CD8-positive, alpha-beta memory T cell (primary cell): ENCODE data around the gene POGLUT3. TPM values are rescaled to one million over a fixed set of nuclear protein-coding genes. Genes with fewer than 3 reads are reported as not detected.

Experiments
- CTCF ChIA-PET: fragments of 350-600 bp; sonication (Branson Sonifier 250); formaldehyde crosslinking; loops from one replicate; lab custom pipeline; 2021; ENCODE audit warnings: antibody characterized with exemption; lab: Charles Lee
- POLR2A ChIA-PET: fragments of 350-600 bp; sonication (Branson Sonifier 250); formaldehyde crosslinking; loops from one replicate; lab custom pipeline; 2021; ENCODE audit warnings: antibody characterized with exemption; lab: Charles Lee
- DNase-seq, 5 donors: peaks; one replicate each; pipeline versions ENCODE4 v3.0.0 to v3.0.0-alpha.2; 2020 to 2022; ENCODE audit warnings: mixed read lengths in 1 of 5
- H3K27ac ChIP-seq: one replicate; pipeline ENCODE4 v1.7.0; 2013; ENCODE audit warnings: low read depth, mild to moderate bottlenecking, low read length, moderate library complexity
- H3K27me3 ChIP-seq: 2 replicates; pipeline ENCODE4 v1.7.0; 2013; ENCODE audit warnings: low read length, mild to moderate bottlenecking; ENCODE audit not compliant: insufficient read depth, poor library complexity, severe bottlenecking
- H3K36me3 ChIP-seq: 2 replicates; pipeline ENCODE4 v1.7.0; 2013; ENCODE audit warnings: mild to moderate bottlenecking, low read length, moderate library complexity; ENCODE audit not compliant: insufficient read depth
- H3K4me1 ChIP-seq: 2 replicates; pipeline ENCODE4 v1.7.0; 2013; ENCODE audit warnings: mild to moderate bottlenecking, low read length, moderate library complexity; ENCODE audit not compliant: insufficient read depth
- H3K4me3 ChIP-seq: 2 replicates; pipeline ENCODE4 v1.7.0; 2013; ENCODE audit warnings: mild to moderate bottlenecking, low read length
- H3K9me3 ChIP-seq: 2 replicates; pipeline ENCODE4 v1.7.0; 2013; ENCODE audit warnings: mild to moderate bottlenecking, low read length
- H3K27ac Mint-ChIP-seq, 8 donors: one replicate each; pipeline ENCODE4 v1.8.0; 2020 to 2021; ENCODE audit warnings: mixed read lengths in 8 of 8, mild to moderate bottlenecking in 6 of 8, inconsistent platforms in 3 of 8, moderate library complexity in 3 of 8
- H3K27me3 Mint-ChIP-seq, 2 donors: one replicate each; pipeline ENCODE4 v1.8.0; 2020 to 2021; ENCODE audit warnings: mixed read lengths in 2 of 2, mild to moderate bottlenecking in 1 of 2, moderate library complexity in 1 of 2
- H3K36me3 Mint-ChIP-seq, 3 donors: one replicate each; pipeline ENCODE4 v1.8.0; 2020 to 2021; ENCODE audit warnings: mixed read lengths in 3 of 3, inconsistent platforms in 1 of 3, mild to moderate bottlenecking in 1 of 3
- H3K4me1 Mint-ChIP-seq, 3 donors: one replicate each; pipeline ENCODE4 v1.8.0; 2020 to 2021; ENCODE audit warnings: mixed read lengths in 3 of 3, inconsistent platforms in 1 of 3, mild to moderate bottlenecking in 1 of 3
- H3K4me3 Mint-ChIP-seq, 7 donors: one replicate each; pipeline ENCODE4 v1.8.0; 2020 to 2021; ENCODE audit warnings: mixed read lengths in 7 of 7, mild to moderate bottlenecking in 6 of 7, moderate library complexity in 4 of 7, inconsistent platforms in 2 of 7
- H3K9me3 Mint-ChIP-seq, 5 donors: one replicate each; pipeline ENCODE4 v1.8.0; 2020 to 2022; ENCODE audit warnings: mixed read lengths in 5 of 5, mild to moderate bottlenecking in 3 of 5, moderate library complexity in 2 of 5, inconsistent platforms in 1 of 5
- polyA plus RNA-seq: library from polyadenylated mRNA; unstranded; fragments of 300-500 nt; fragmentation: Illumina TruSeq; gene quantifications from one replicate; pipeline ENCODE4 v1.2.3, GENCODE V29; 2021
- total RNA-seq, 2 experiments: library from RNA; stranded (reverse); gene quantifications; one replicate each; pipeline ENCODE4 v1.2.3, GENCODE V29; 2021

Gene POGLUT3
- total and polyA plus RNA-seq, 3 experiments from 2014 or later, result 12.9 to 17.8 (median 16.7) TPM

DNA sequence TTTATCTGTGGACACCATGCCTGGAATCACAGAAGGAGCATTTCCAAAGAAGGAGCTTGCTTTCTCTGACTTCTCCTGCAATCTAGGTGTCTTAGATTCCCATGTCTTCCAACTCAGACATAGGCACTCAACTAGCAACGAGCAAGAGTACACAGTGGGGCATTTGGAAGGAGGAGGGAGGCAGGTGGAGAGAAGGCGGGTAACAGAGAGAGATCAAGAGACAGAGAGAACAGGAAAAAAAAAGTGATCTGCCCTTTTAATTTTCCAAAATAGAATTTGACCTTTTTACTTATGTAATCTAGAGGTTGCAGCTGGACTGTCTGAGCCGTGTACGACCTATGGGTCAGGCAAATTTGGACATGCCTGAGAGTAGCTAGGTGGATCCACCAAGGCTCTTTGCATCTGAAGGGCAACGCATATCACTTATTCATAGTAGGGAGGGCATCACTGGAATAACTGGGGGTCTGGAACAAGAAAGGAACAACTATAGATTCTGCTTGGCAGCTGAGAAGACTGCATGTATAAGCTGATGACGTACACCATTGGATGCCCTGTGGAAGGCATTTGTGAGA is 37.3 kb upstream of the POGLUT3 start:
- ChIA-PET CTCF (no interaction called here), POLR2A (no interaction called here)
- Histone ChIP-seq H3K4me3 (no peak overlapping the region), H3K27ac (no peak overlapping the region), H3K4me1 (no peaks in the 10 kb centered on the region), H3K27me3 (no peaks in the 10 kb centered on the region), H3K36me3 (no peaks in the 10 kb centered on the region), H3K9me3 (no peaks in the 10 kb centered on the region)
- H3K27ac Mint-ChIP-seq, result no peak overlapping the region
- H3K4me3 Mint-ChIP-seq, result no peak overlapping the region
- H3K27me3 Mint-ChIP-seq, result peaks cover 0 to 3% of the 10 kb centered on the region in 2 donors
- no peaks in the 10 kb centered on the region for H3K9me3 Mint-ChIP-seq
- peaks cover 0 to 11% (median 0%) of the 10 kb centered on the region in 3 donors for H3K36me3 Mint-ChIP-seq
- DNase-seq, result no peak
- peaks cover 0 to 9% (median 9%) of the 10 kb centered on the region in 3 donors for H3K4me1 Mint-ChIP-seq

DNA sequence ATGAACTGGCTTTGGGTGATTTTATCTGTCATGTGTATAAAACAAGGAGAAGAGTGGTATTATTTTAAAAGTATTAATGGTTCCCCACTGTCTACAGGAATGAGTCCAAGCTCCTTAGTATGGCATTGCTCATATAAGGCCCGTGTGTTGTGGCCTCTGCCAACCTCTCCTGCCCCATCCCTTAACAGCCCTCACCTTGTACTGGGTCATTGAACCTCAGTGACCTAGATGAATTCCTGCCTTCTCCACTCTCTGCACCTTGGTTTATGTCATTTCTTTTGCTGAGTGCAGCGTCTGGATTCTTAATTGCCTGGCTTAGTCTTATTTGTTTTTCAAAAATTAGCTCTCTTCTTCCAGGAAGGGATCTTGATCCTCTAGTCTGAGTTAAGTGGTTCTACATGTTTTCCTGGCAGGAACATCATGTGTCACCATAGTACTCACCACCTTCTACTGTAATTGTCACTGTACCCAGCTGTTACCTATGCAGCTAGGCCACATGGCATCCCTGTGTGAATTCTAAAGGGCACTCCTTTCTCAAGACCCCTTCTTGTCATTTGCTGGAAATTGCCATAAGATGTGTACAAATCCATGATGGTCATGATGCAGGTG is 36.2 kb upstream of the POGLUT3 start:
- Histone ChIP-seq H3K27ac (no peak overlapping the region), H3K27me3 (no peaks in the 10 kb centered on the region), H3K9me3 (no peaks in the 10 kb centered on the region), H3K4me1 (no peaks in the 10 kb centered on the region), H3K36me3 (no peaks in the 10 kb centered on the region), H3K4me3 (no peak overlapping the region)
- Mint-ChIP-seq H3K36me3 (peaks cover 0 to 11% (median 0%) of the 10 kb centered on the region in 3 donors), H3K27me3 (peaks cover 0 to 3% of the 10 kb centered on the region in 2 donors), H3K4me3 (no peak overlapping the region), H3K4me1 (peaks cover 0 to 9% (median 9%) of the 10 kb centered on the region in 3 donors), H3K9me3 (no peaks in the 10 kb centered on the region), H3K27ac (no peak overlapping the region)
- CTCF ChIA-PET, result no interaction called here
- no peak for DNase-seq
- POLR2A ChIA-PET, result no interaction called here

DNA sequence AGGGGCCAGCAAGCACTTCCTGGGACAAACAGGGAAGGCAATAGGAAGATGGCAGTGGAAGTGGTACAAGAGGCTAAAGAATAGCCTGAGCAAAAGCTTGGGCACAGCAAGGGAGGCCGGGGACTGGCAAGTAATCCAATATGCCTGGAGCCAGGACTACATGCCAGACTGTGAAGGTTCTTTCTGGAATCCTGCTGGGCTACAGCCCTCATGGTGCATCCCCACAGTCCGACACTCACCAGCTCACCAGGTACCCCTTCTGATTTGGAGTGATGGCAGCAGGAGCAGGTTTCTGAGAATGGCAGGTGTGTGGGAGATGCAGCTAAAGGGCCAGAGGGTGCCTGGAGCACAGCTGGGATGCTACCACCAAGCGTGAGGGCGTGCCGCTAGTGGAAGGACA is 32.2 kb upstream of the POGLUT3 start:
- H3K27me3 Mint-ChIP-seq, result peaks cover 0 to 7% of the 10 kb centered on the region in 2 donors
- DNase-seq, result no peak
- H3K27me3 ChIP-seq, result no peaks in the 10 kb centered on the region

DNA sequence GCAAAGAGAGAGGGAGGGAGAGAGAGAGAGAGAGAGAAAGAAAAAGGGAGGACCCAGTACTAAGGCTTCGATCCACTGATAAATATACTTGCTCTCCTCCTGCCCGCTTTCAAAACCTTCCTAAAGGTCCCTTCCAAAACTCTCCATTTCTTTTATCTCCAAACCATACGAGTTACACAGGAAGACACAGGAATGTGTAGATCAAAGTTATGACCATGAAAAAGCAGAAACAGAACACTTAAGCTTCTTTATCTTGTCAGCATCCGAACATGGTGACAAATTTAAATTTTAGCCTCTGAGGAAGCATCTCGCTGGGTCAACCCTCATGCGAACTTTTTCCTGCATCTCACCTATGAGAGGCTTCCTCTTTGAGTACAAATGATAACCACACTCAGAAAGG is 29.2 kb upstream of the POGLUT3 start:
- Mint-ChIP-seq H3K9me3 (no peaks in the 10 kb centered on the region), H3K27ac (peak overlapping the region in 1 of 8 donors; percentile 68), H3K36me3 (peaks cover 0 to 3% (median 2%) of the 10 kb centered on the region in 3 donors), H3K4me3 (no peak overlapping the region), H3K4me1 (peaks cover 0 to 2% (median 0%) of the 10 kb centered on the region in 3 donors), H3K27me3 (peaks cover 4 to 13% of the 10 kb centered on the region in 2 donors)
- POLR2A ChIA-PET, result no interaction called here
- Histone ChIP-seq H3K4me3 (no peak overlapping the region), H3K27me3 (no peaks in the 10 kb centered on the region), H3K27ac (no peak overlapping the region), H3K4me1 (no peaks in the 10 kb centered on the region), H3K36me3 (no peaks in the 10 kb centered on the region), H3K9me3 (no peaks in the 10 kb centered on the region)
- CTCF ChIA-PET, result no interaction called here
- no peak for DNase-seq

More for the DNA sequence above, 32.2 kb upstream of the POGLUT3 start:
- POLR2A ChIA-PET, result no interaction called here
- no peaks in the 10 kb centered on the region for H3K36me3 ChIP-seq
- peaks cover 0 to 9% (median 0%) of the 10 kb centered on the region in 3 donors for H3K36me3 Mint-ChIP-seq
- no peaks in the 10 kb centered on the region for H3K9me3 Mint-ChIP-seq
- no peak overlapping the region for H3K27ac ChIP-seq
- H3K4me1 ChIP-seq, result no peaks in the 10 kb centered on the region
- no peak overlapping the region for H3K4me3 ChIP-seq
- no peak overlapping the region for H3K27ac Mint-ChIP-seq
- H3K4me3 Mint-ChIP-seq, result no peak overlapping the region
- peaks cover 0 to 2% (median 0%) of the 10 kb centered on the region in 3 donors for H3K4me1 Mint-ChIP-seq
- no peaks in the 10 kb centered on the region for H3K9me3 ChIP-seq
- CTCF ChIA-PET, result no interaction called here

DNA sequence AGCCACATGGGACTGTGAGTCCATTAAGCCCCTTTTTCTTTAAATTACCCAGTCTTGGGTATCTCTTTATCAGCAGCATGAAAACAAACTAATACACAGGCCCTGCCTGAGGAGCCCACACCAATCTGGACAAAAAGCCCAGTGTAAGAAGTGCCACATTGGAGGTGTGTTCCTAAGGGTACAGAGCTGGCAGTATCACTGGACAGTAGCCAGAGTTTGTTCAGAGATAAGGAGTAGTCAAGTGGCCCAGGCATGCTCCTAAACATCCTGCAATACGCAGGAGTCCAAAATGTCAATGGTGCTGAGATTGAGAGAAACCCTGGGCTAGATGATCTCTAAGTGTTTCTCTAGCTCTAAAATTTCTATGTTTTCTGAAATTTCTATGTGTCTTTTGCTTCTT is 27.0 kb upstream of the POGLUT3 start:
- Mint-ChIP-seq H3K9me3 (no peaks in the 10 kb centered on the region), H3K4me3 (no peak overlapping the region), H3K27ac (peak overlapping the region in 1 of 8 donors; percentile 11), H3K4me1 (no peaks in the 10 kb centered on the region), H3K27me3 (peaks cover 4 to 17% of the 10 kb centered on the region in 2 donors), H3K36me3 (peaks cover 0 to 3% (median 3%) of the 10 kb centered on the region in 3 donors)
- no peaks in the 10 kb centered on the region for H3K9me3 ChIP-seq
- ChIA-PET CTCF (no interaction called here), POLR2A (interaction anchor here (0.7 kb wide), 1 partner anchor 403 kb away, joined by 6 read pairs; no protein-coding TSS in a partner anchor)
- H3K27ac ChIP-seq, result no peak overlapping the region
- no peaks in the 10 kb centered on the region for H3K4me1 ChIP-seq
- H3K4me3 ChIP-seq, result no peak overlapping the region
- no peaks in the 10 kb centered on the region for H3K36me3 ChIP-seq
- no peak for DNase-seq
- no peaks in the 10 kb centered on the region for H3K27me3 ChIP-seq

DNA sequence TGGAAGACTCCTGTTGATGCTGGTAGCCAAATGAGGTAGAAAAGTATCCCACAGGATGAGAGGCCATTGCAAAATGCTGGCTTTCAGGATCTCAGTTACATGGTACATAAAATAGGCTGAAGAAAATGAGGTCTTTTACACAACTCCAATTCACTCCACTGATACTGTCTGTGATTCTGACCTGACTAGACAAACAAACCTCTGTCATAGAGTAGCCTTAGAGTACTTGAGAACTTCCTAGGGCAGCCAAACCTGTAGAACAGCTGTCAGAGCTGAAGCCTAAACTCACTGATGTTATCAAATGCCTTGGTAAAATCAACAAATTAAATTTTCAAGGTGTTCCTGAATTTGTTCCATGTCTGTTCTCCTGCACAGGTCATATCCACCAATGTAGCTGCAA is 26.2 kb upstream of the POGLUT3 start:
- CTCF ChIA-PET, result no interaction called here

DNA sequence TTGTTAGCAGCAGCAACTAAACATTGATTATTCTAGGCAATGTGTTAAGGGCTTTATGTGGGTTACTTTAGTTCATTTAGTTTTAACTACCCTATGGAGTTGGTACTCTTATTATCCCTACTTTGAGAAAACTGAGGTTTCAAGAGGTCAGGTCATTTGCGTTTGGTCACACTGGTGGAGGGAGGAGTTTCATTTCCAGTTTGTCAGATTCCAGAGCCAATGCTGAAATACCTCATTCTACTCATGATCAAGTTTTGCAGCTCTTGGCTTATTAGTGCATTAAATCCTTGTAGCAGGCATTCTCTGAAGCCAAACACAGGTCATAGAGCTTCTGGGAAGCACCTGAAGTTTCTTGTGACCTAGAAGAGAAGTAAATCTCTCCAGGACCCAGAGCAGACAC is 24.1 kb upstream of the POGLUT3 start:
- no peak overlapping the region for H3K4me3 Mint-ChIP-seq
- no peaks in the 10 kb centered on the region for H3K9me3 Mint-ChIP-seq
- peaks cover 0 to 3% (median 3%) of the 10 kb centered on the region in 3 donors for H3K36me3 Mint-ChIP-seq
- ChIA-PET CTCF (no interaction called here), POLR2A (no interaction called here)
- H3K27ac Mint-ChIP-seq, result no peak overlapping the region
- Histone ChIP-seq H3K9me3 (no peaks in the 10 kb centered on the region), H3K36me3 (no peaks in the 10 kb centered on the region), H3K27me3 (no peaks in the 10 kb centered on the region), H3K4me3 (no peak overlapping the region), H3K4me1 (no peaks in the 10 kb centered on the region), H3K27ac (no peak overlapping the region)
- H3K27me3 Mint-ChIP-seq, result peaks cover 4 to 19% of the 10 kb centered on the region in 2 donors
- no peaks in the 10 kb centered on the region for H3K4me1 Mint-ChIP-seq
- no peak for DNase-seq

More for the DNA sequence above, 26.2 kb upstream of the POGLUT3 start:
- Histone ChIP-seq H3K27me3 (no peaks in the 10 kb centered on the region), H3K27ac (no peak overlapping the region), H3K4me3 (no peak overlapping the region), H3K4me1 (no peaks in the 10 kb centered on the region), H3K36me3 (no peaks in the 10 kb centered on the region), H3K9me3 (no peaks in the 10 kb centered on the region)
- Mint-ChIP-seq H3K36me3 (peaks cover 0 to 3% (median 3%) of the 10 kb centered on the region in 3 donors), H3K27me3 (peaks cover 4 to 19% of the 10 kb centered on the region in 2 donors), H3K27ac (no peak overlapping the region), H3K4me1 (no peaks in the 10 kb centered on the region), H3K4me3 (no peak overlapping the region), H3K9me3 (no peaks in the 10 kb centered on the region)
- no peak for DNase-seq
- POLR2A ChIA-PET, result no interaction called here

DNA sequence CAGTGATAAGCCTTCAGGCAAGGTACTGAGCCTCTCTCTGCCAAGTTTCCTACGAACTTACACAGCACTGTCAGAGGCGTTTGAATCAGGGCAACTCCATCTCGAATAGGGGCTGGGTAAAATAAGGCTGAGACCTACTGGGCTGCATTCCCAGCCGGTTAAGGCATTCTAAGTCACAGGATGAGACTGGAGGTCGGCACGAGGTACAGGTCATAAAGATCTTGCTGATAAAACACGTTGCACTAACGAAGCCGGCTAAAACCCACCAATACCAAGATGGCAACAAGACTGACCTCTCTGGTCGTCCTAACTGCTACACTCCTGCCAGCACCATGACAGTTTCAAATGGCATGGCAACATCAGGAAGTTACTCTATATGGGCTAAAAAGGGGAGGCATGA is 20.4 kb upstream of the POGLUT3 start:
- no peaks in the 10 kb centered on the region for H3K9me3 ChIP-seq
- no peaks in the 10 kb centered on the region for H3K4me1 ChIP-seq
- Mint-ChIP-seq H3K4me3 (no peak overlapping the region), H3K27ac (peak overlapping the region in 1 of 8 donors; percentile 63), H3K27me3 (peaks cover 0 to 10% of the 10 kb centered on the region in 2 donors), H3K9me3 (no peaks in the 10 kb centered on the region), H3K4me1 (no peaks in the 10 kb centered on the region), H3K36me3 (peaks cover 3 to 9% (median 8%) of the 10 kb centered on the region in 3 donors)
- CTCF ChIA-PET, result no interaction called here
- H3K36me3 ChIP-seq, result no peaks in the 10 kb centered on the region
- H3K4me3 ChIP-seq, result no peak overlapping the region
- POLR2A ChIA-PET, result no interaction called here
- no peaks in the 10 kb centered on the region for H3K27me3 ChIP-seq
- no peak for DNase-seq
- H3K27ac ChIP-seq, result no peak overlapping the region
